Activated naive CD8-positive, alpha-beta T cell treated with anti-CD3 and anti-CD28 coated beads for 36 hours (primary cell): ENCODE data around the gene TOGARAM1. TPM values are rescaled to one million over a fixed set of nuclear protein-coding genes. Genes with fewer than 3 reads are reported as not detected.
"Not testable (repeated sequence)": the region's sequence is repeated elsewhere in the genome, so short reads cannot be mapped to it uniquely, and the experiment has no call there.

Experiments used
- DNase-seq: peaks from one replicate; pipeline ENCODE4 v3.0.0; 2021
- H3K27ac Mint-ChIP-seq: one replicate; pipeline ENCODE4 v1.8.0; 2022; ENCODE audit warnings: mild to moderate bottlenecking, moderate library complexity, mixed read lengths
- H3K27me3 Mint-ChIP-seq: one replicate; pipeline ENCODE4 v1.8.0; 2022; ENCODE audit warnings: mild to moderate bottlenecking, mixed read lengths
- H3K36me3 Mint-ChIP-seq: one replicate; pipeline ENCODE4 v1.8.0; 2021; ENCODE audit warnings: mild to moderate bottlenecking, mixed read lengths
- H3K4me1 Mint-ChIP-seq: one replicate; pipeline ENCODE4 v1.8.0; 2021; ENCODE audit warnings: mixed read lengths
- H3K4me3 Mint-ChIP-seq: one replicate; pipeline ENCODE4 v1.8.0; 2022; ENCODE audit warnings: mild to moderate bottlenecking, moderate library complexity, mixed read lengths
- H3K9me3 Mint-ChIP-seq: one replicate; pipeline ENCODE4 v1.8.0; 2022; ENCODE audit warnings: mixed read lengths
- total RNA-seq, 2 experiments: library from RNA; stranded (reverse); gene quantifications; one replicate each; pipeline ENCODE4 v1.2.3, GENCODE V29; 2021

The TOGARAM1 gene
- total RNA-seq, 2 experiments from 2014 or later: 6.2 to 7.5 TPM

GRCh38 chr14:45051180-45051579 is 89.2 kb downstream of the TOGARAM1 start:
- H3K4me3 Mint-ChIP-seq: no peak overlapping the region
- DNase-seq: no peak
- no peaks in the 10 kb centered on the region for H3K4me1 Mint-ChIP-seq
- H3K9me3 Mint-ChIP-seq: peaks cover 3% of the 10 kb centered on the region
- no peak overlapping the region for H3K27ac Mint-ChIP-seq
- peaks cover 25% of the 10 kb centered on the region for H3K36me3 Mint-ChIP-seq
- H3K27me3 Mint-ChIP-seq: no peaks in the 10 kb centered on the region

GRCh38 chr14:45051896-45052295 is 89.9 kb downstream of the TOGARAM1 start:
- no peak overlapping the region for H3K4me3 Mint-ChIP-seq

GRCh38 chr14:45057349-45057748 is 95.4 kb downstream of the TOGARAM1 start:
- no peak for DNase-seq
- Mint-ChIP-seq H3K36me3 (peaks cover 39% of the 10 kb centered on the region), H3K4me1 (no peaks in the 10 kb centered on the region), H3K27ac (no peak overlapping the region), H3K9me3 (peaks cover 18% of the 10 kb centered on the region), H3K4me3 (no peak overlapping the region), H3K27me3 (no peaks in the 10 kb centered on the region)

More at GRCh38 chr14:45051896-45052295, 89.9 kb downstream of the TOGARAM1 start:
- Mint-ChIP-seq H3K27me3 (no peaks in the 10 kb centered on the region), H3K9me3 (peaks cover 9% of the 10 kb centered on the region), H3K4me1 (no peaks in the 10 kb centered on the region), H3K36me3 (peaks cover 27% of the 10 kb centered on the region), H3K27ac (no peak overlapping the region)
- no peak for DNase-seq

GRCh38 chr14:45057881-45058364 is 95.9 kb downstream of the TOGARAM1 start:
- no peaks in the 10 kb centered on the region for H3K4me1 Mint-ChIP-seq
- peaks cover 18% of the 10 kb centered on the region for H3K9me3 Mint-ChIP-seq
- no peak overlapping the region for H3K4me3 Mint-ChIP-seq
- H3K27me3 Mint-ChIP-seq: no peaks in the 10 kb centered on the region
- peaks cover 38% of the 10 kb centered on the region for H3K36me3 Mint-ChIP-seq
- no peak overlapping the region for H3K27ac Mint-ChIP-seq
- DNase-seq: no peak

GRCh38 chr14:45060551-45060950 is 98.6 kb downstream of the TOGARAM1 start:
- Mint-ChIP-seq H3K27me3 (no peaks in the 10 kb centered on the region), H3K4me3 (no peak overlapping the region), H3K4me1 (peaks cover 2% of the 10 kb centered on the region), H3K27ac (no peak overlapping the region), H3K9me3 (peaks cover 16% of the 10 kb centered on the region), H3K36me3 (peaks cover 31% of the 10 kb centered on the region)
- DNase-seq: no peak

GRCh38 chr14:45065540-45065939 is 103.5 kb downstream of the TOGARAM1 start:
- no peak for DNase-seq
- Mint-ChIP-seq H3K9me3 (no peaks in the 10 kb centered on the region), H3K27me3 (no peaks in the 10 kb centered on the region), H3K27ac (no peak overlapping the region), H3K4me1 (peaks cover 2% of the 10 kb centered on the region), H3K4me3 (no peak overlapping the region), H3K36me3 (peaks cover 9% of the 10 kb centered on the region)

GRCh38 chr14:45065956-45066355 is 104.0 kb downstream of the TOGARAM1 start:
- no peak overlapping the region for H3K27ac Mint-ChIP-seq
- H3K4me3 Mint-ChIP-seq: no peak overlapping the region
- H3K4me1 Mint-ChIP-seq: peaks cover 2% of the 10 kb centered on the region
- H3K9me3 Mint-ChIP-seq: no peaks in the 10 kb centered on the region
- H3K36me3 Mint-ChIP-seq: peaks cover 9% of the 10 kb centered on the region
- DNase-seq: no peak
- H3K27me3 Mint-ChIP-seq: no peaks in the 10 kb centered on the region

- peaks cover 9% of the 10 kb centered on the region for H3K36me3 Mint-ChIP-seq
- DNase-seq: no peak
- no peaks in the 10 kb centered on the region for H3K9me3 Mint-ChIP-seq
- H3K4me3 Mint-ChIP-seq: no peak overlapping the region
- H3K27me3 Mint-ChIP-seq: no peaks in the 10 kb centered on the region
- H3K4me1 Mint-ChIP-seq: peaks cover 2% of the 10 kb centered on the region
- H3K27ac Mint-ChIP-seq: no peak overlapping the region
Measured at GRCh38 chr14:45066667-45067066, 104.7 kb downstream of the TOGARAM1 start.

- Mint-ChIP-seq H3K9me3 (no peaks in the 10 kb centered on the region), H3K27me3 (no peaks in the 10 kb centered on the region), H3K4me3 (no peak overlapping the region), H3K27ac (no peak overlapping the region), H3K36me3 (peaks cover 9% of the 10 kb centered on the region), H3K4me1 (peaks cover 2% of the 10 kb centered on the region)
- DNase-seq: no peak
Measured at GRCh38 chr14:45068396-45068795, 106.4 kb downstream of the TOGARAM1 start.

- H3K36me3 Mint-ChIP-seq: peaks cover 2% of the 10 kb centered on the region
- H3K27me3 Mint-ChIP-seq: no peaks in the 10 kb centered on the region
- H3K4me1 Mint-ChIP-seq: no peaks in the 10 kb centered on the region
- DNase-seq: no peak
- no peak overlapping the region for H3K27ac Mint-ChIP-seq
- no peaks in the 10 kb centered on the region for H3K9me3 Mint-ChIP-seq
- no peak overlapping the region for H3K4me3 Mint-ChIP-seq
Measured at GRCh38 chr14:45070215-45070614, 108.2 kb downstream of the TOGARAM1 start.

GRCh38 chr14:45072126-45072525 is 110.1 kb downstream of the TOGARAM1 start:
- Mint-ChIP-seq H3K4me3 (no peak overlapping the region), H3K36me3 (peaks cover 2% of the 10 kb centered on the region), H3K9me3 (no peaks in the 10 kb centered on the region), H3K27me3 (no peaks in the 10 kb centered on the region), H3K27ac (no peak overlapping the region), H3K4me1 (no peaks in the 10 kb centered on the region)
- no peak for DNase-seq

- Mint-ChIP-seq H3K4me3 (no peak overlapping the region), H3K27ac (no peak overlapping the region), H3K36me3 (peaks cover 2% of the 10 kb centered on the region), H3K9me3 (no peaks in the 10 kb centered on the region), H3K27me3 (no peaks in the 10 kb centered on the region), H3K4me1 (no peaks in the 10 kb centered on the region)
- no peak for DNase-seq
Measured at GRCh38 chr14:45073231-45073879, 111.4 kb downstream of the TOGARAM1 start.

GRCh38 chr14:45078323-45078722 is 116.3 kb downstream of the TOGARAM1 start:
- Mint-ChIP-seq H3K27me3 (no peaks in the 10 kb centered on the region), H3K9me3 (no peaks in the 10 kb centered on the region), H3K36me3 (no peaks in the 10 kb centered on the region), H3K4me3 (no peak overlapping the region), H3K4me1 (peaks cover 3% of the 10 kb centered on the region), H3K27ac (no peak overlapping the region)
- DNase-seq: no peak

- not testable (repeated sequence) for H3K27me3 Mint-ChIP-seq, H3K9me3 Mint-ChIP-seq, H3K4me3 Mint-ChIP-seq, H3K27ac Mint-ChIP-seq, DNase-seq
- H3K36me3 Mint-ChIP-seq: peaks cover 13% of the 10 kb centered on the region
- H3K4me1 Mint-ChIP-seq: peaks cover 14% of the 10 kb centered on the region
Measured at GRCh38 chr14:45080416-45080968, 118.5 kb downstream of the TOGARAM1 start.

GRCh38 chr14:45081096-45081495 is 119.1 kb downstream of the TOGARAM1 start:
- H3K27me3 Mint-ChIP-seq, H3K27ac Mint-ChIP-seq, H3K4me3 Mint-ChIP-seq, H3K9me3 Mint-ChIP-seq, DNase-seq: not testable (repeated sequence)
- peaks cover 20% of the 10 kb centered on the region for H3K4me1 Mint-ChIP-seq
- H3K36me3 Mint-ChIP-seq: peaks cover 16% of the 10 kb centered on the region

GRCh38 chr14:45082420-45082819 is 120.4 kb downstream of the TOGARAM1 start:
- Mint-ChIP-seq H3K27ac (no peak overlapping the region), H3K27me3 (no peaks in the 10 kb centered on the region), H3K4me1 (peaks cover 31% of the 10 kb centered on the region), H3K4me3 (no peak overlapping the region), H3K9me3 (no peaks in the 10 kb centered on the region), H3K36me3 (peaks cover 25% of the 10 kb centered on the region)
- no peak for DNase-seq
